NOMO-1 treated with dmso at 0.1 percent for 144 hours (cell line): ENCODE data around the gene SMIM44.
"Not testable (repeated sequence)": the region's sequence is repeated elsewhere in the genome, so short reads cannot be mapped to it uniquely, and the experiment has no call there.

Source experiments
- DNase-seq: peaks from one replicate; lab custom pipeline; 2025; ENCODE audit not compliant: unreplicated experiment; lab: John Stamatoyannopoulos, UW

The SMIM44 gene

DNA sequence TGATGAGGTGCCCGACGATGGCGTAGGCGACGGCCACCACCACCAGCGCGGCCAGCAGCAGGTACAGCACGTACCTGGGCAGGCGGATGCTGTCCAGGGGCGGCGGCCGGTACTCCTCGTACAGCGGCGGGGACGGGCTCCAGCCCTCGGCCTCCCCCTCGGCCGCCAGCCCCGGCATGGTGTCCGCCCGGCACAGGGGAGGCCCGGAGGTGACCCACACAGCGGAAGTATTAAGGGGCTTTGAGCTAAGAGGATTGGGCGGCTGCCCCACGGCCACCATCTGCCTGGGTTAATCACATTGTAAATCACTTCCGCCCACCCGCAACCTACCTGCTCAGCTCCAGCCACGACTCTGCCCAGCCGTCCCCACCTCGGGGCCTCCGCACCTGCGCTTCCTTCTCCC is at the start of gene SMIM44:
Gene SMIM44, minus strand, starts transcription at position 216 of the 403 bp plus-strand sequence. Its CDS starts 38 bp downstream, at position 178.
- DNase-seq: no peak

DNA sequence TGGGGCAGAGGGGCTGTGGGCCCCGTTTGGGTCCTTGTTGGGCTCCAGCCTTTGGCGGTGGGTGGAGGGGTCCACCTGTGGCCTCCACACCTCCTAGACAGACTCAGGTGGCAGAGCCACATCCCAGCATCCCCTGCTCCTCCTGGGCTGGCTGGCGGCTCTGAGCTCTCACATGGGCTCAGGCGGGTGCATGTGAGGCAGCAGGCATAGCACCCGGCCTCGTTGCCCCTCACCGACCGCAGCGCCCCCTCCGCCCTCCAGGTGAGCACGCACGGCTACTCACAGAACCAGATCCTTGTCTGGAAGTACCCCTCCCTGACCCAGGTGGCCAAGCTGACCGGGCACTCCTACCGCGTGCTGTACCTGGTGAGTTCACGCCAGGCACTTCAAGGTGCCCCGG is 49.8 kb upstream of the SMIM44 start:
- DNase-seq: no peak

DNA sequence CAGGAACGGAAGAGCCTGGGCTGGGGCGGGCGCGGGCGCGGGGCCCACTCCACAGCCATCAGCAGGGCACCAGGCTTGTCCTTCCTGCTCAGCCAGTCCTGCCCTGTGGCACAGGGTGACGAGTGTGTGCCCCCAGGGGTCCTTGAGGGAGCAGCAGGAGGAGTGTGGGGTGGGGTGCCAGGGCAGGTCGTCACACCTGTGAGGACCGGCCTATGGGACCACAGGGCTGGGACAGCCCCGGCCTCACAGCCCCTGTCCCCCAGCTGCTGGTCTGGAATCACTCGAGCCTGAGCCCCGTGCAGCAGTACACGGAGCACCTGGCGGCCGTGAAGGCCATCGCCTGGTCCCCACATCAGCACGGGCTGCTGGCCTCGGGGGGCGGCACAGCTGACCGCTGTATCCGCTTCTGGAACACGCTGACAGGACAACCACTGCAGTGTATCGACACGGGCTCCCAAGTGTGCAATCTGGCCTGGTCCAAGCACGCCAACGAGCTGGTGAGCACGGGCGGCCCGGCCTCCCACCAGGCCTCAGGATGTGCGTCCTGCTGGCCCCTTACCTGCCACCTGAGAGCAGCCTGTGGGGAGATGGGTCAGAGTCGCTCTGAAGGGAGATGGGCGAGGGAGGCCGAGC is 49.0 kb upstream of the SMIM44 start:
- DNase-seq: no peak

DNA sequence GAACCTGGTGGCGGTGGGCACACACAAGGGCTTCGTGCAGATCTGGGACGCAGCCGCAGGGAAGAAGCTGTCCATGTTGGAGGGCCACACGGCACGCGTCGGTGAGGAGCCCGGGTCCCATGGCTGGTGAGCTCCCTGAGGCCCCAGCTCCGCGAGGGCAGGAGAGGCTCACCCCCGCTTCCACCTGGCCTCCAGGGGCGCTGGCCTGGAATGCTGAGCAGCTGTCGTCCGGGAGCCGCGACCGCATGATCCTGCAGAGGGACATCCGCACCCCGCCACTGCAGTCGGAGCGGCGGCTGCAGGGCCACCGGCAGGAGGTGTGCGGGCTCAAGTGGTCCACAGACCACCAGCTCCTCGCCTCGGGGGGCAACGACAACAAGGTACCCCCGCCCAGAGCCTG is 48.5 kb upstream of the SMIM44 start:
- DNase-seq: no peak

DNA sequence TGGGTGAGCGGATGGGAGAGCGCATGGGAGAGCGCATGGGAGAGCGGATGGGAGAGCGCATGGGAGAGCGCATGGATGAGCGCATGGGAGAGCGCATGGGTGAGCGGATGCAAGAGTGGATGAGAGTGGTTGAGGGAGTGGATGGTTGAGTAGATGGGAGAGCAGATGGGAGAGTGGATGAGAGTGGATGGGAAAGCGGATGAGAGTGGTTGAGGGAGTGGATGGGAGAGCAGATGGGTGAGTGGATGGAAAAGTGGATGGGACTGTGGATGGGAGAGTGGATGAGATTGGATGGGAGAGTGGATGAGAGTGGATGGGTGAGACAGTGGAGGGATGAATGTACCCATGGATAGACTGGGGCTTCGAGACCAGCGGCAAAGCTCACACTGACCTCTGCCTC is 47.1 kb upstream of the SMIM44 start:
- no peak for DNase-seq

DNA sequence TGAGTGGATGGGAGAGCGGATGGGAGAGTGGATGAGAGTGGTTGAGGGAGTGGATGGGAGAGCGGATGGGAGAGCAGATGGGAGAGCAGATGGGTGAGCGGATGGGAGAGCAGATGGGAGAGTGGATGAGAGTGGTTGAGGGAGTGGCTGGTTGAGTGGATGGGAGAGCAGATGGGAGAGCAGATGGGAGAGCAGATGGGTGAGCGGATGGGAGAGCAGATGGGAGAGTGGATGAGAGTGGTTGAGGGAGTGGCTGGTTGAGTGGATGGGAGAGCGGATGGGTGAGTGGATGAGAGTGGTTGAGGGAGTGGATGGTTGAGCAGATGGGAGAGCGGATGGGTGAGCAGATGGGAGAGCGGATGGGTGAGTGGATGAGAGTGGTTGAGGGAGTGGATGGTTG is 46.1 kb upstream of the SMIM44 start:
- DNase-seq: not testable (repeated sequence)

DNA sequence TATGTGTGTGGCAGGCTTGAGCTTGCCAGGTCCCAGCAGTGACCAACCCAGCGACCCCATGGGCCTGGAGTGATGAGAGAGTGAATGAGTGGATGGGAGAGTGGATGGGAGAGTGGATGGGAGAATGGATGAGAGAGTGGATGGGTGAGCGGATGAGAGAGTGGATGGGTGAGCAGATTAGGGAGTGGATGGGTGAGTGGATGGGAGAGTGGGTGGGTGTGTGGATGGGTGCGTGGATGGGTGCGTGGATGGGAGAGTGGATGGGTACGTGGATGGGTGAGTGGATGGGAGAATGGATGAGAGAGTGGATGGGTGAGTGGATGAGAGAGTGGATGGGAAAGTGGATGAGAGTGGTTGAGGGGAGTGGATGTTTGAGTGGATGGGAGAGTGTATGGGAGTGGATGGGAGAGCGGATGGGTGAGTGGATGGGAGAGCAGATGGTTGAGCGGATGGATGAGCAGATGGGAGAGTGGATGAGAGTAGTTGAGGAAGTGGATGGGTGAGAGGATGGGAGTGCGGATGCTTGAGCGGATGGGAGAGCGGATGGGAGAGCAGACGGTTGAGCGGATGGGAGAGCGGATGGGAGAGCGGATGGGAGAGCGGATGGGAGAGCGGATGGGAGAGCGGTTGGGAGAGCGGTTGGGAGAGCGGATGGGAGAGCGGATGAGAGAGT is 45.4 kb upstream of the SMIM44 start:
- DNase-seq: no peak

DNA sequence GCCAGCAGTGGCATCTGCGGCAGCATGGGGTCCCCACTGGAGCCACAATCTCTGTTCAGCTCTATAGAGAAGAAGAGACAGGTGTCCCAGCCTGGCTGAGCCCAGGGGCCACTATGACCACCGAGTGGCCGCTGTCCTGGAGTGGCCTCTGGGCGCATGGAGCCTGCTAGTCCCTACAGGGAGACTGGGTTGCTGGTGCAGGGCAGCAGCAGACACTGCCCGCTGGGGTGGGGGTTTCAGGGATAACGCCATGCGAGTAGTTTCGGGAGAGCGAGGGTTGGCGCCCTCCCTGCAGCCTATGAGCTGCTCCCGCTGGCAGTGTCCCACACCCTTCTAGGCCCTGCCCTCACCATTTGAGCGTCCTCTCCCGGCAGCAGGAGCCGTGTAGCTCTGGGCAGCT is 44.8 kb upstream of the SMIM44 start:
- DNase-seq: no peak

DNA sequence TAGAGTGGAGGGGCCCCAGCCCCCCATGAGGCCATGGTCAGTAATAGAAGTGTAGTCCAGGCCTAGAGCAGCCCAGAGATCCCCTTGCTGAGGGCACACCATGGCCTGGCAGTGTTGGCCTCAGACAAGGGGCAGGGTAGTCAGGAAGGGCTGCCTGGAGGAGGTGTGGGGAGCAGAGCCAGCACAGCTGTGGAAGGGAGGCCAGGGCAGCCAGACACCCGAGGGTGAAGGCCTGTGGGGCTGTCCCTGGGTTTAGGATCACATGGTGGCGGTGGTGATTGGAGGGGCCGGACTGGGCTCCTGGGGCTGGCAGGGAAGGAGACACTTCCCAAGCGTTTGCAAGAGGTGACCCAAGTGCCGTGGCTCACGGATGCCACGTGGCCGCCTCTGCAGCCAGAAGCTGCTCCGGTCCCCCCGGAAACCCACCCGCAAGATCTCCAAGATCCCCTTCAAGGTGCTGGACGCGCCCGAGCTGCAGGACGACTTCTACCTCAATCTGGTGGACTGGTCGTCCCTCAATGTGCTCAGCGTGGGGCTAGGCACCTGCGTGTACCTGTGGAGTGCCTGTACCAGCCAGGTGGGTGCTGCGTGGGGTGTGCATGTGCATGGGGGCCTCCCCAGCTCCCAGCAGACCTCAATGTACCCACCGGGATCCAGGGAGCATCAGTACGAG is 44.1 kb upstream of the SMIM44 start:
- DNase-seq: no peak

DNA sequence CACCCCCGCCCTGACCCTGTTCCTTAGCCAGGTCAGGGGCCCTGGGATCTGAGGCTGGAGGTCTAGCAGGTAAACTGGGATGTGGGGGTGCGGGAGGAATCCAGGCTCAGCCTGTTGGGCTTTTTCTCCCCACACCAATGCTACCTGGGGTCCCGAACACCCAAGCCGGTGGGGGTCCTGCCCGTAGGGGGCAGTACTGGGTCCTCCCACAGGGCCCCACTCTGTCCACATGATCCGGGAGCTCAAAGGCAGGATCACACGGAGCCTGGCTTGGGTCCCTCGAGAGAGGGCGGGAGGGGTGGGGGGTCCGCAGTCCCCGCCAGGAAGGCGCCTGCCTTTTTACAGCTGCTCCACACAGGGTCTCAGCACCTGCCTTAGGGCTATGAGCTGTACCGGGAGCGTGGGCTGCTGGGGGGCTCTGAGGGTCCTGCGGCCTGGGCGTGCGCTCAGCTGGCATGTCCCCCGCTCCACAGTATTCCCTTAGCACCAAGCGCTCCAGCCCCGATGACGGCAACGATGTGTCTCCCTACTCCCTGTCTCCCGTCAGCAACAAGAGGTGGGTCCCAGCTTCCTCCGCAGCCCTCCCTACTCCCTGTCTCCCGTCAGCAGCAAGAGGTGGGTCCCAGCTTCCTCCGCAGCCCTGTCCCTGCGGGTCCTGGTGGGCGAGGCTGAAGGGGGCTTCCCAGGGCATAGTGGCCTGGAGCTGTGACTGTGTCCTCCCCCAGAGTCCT is 43.4 kb upstream of the SMIM44 start:
- DNase-seq: no peak

DNA sequence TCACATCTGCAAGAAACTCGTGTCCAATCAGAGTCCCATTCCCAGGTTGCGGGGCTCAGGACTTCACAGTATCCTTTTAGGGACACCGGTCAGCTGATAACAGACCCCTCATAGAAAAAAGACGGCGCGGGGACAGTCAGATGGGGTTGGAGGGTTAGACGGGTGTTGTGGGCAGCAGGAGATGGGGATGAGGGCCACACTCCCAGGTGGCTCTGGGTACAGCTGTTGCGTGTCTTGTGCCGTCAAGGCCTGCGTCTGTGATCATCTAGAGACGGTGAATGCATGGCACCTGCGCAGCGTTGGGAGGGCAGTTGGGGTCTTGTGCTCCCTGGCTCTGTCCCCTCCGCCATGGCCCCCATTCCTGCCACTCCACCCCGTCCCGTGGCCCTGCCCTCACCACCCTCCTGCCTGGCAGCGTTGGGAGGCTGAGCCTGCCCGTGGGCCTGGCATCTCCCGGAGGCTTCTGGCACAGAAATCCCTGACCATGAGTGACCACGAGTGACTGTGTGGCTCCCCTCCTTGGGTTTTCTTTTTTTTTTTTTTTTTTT is 41.7 kb upstream of the SMIM44 start:
- DNase-seq: no peak

DNA sequence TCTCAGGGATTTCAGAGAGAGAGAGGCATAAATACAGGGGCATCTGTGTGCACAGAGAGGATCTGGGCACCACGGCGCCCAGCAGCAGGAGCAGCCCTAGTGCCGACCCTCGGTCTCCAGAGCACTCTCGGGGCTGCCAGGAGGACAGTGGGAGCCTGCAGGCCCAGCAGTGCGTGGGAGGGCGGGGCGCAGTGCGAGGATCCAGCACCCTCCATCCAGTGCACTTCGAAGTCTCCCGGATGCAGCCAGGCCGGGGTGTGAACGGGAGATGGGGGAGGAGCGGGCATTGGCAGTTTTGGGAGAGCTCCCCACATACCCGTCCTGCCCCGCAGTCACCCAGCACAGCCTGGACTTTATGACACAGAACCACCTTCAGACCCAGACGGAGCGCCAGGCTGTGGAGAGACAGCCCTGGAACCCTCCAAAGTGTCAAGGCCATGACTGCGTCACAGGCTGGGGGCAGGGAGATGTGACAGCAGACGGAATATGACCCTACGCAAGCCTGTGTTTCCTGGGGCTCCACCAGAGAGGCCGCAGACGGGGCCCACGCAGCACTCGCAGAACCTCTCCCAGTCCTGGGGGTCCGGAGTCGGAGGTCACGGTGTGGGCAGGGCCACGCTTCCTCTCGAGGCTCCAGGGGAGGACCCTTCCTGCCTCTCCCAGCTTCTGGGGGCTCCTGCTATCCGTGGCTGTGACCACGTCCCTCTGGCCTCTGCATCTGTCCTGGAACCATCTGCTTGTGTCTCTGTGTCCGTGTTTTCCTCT is 41.0 kb upstream of the SMIM44 start:
- no peak for DNase-seq

DNA sequence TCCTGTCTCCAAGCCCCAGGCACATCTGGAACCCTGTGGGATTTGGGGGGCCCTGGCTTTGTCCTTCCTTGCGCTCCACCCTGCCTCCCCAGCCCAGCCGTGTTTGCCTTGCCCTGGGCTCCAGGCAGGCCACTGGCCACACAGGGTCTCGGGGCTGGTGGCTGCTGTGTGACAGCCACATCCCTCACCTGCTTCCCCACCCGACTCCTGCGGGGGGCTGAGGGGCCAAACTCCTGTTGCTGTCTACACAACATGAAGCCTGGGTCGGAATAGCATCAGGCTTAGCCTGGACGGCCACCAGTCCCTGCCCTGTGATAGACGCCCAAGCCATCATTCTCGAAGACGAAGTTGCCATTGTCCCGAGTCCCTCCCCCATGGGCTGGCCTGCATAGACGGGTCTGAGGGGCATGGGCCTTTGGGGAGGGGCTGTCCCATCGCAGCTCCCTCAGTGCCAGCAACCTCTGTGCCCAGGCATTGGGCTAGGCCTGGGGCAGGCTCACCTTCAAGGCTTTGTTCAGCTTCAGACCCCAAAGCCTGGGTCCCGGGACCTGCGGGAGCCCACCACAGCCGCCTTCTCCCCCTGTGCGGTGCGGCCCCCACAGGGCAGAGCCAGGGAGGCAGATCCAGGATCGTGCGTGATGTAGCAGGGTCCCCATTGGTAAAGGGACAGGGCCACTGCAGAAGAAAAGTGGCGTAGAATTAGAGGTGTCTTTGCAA is 40.3 kb upstream of the SMIM44 start:
- no peak for DNase-seq

DNA sequence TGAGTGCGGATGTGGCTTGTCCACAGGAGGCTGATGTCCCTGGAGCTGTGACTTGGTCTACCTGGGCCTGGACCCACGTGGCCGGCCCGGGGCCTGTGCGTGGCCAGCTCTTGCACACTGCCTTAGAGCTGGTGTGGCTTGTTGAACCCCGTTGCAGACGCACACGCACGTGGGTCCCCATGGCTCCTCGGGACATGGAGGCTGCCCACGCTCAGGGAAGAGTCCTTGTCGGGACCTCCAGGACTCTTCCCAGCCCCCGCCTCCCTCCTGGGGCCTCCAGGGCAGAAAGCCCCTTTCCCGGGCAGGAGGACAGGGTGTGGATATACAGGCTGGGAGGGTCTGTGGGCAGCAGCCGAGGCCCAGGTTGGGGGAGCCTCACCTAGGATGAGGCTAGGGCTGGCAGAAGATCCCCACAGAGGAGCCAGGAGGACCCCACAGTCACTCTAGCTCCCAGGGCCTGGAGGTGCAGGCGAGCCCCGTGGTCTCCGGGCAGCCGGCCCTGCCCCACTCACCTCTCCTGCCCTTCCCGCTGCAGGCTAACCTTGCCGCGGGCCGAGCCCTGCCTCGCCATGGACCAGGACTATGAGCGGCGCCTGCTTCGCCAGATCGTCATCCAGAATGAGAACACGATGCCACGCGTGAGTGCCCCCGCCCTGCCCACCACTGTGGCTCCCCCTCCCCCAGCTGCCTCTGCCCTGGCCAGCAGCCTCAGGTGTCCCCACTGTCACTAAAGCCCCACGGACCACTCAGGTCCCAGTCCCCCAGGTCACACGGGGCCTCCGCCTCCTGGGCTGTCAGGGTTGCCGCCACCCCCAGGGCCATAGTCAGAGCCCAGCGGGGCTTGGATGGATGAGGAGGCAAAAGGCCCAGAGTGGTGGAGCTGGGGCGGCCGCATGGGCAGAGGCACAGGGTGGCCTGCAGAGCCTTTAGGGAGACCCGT is 39.5 kb upstream of the SMIM44 start:
- DNase-seq: no peak

DNA sequence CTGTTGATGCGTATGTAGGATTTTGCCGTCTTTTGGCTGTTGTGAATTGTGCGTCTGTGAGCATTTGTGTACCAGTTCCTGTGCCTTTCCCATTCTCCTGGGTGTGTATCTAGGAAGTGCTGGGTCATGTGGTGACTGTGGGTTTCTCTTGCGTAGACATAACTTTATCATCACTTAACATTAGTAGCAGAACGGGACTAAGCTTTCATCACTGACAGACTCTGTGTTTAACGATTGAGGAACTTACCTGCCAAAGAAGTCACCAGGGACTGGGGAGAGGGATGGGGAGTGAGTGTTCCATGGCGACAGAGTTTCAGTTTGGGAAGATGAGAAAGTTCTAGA is 37.8 kb upstream of the SMIM44 start:
- DNase-seq: no peak

DNA sequence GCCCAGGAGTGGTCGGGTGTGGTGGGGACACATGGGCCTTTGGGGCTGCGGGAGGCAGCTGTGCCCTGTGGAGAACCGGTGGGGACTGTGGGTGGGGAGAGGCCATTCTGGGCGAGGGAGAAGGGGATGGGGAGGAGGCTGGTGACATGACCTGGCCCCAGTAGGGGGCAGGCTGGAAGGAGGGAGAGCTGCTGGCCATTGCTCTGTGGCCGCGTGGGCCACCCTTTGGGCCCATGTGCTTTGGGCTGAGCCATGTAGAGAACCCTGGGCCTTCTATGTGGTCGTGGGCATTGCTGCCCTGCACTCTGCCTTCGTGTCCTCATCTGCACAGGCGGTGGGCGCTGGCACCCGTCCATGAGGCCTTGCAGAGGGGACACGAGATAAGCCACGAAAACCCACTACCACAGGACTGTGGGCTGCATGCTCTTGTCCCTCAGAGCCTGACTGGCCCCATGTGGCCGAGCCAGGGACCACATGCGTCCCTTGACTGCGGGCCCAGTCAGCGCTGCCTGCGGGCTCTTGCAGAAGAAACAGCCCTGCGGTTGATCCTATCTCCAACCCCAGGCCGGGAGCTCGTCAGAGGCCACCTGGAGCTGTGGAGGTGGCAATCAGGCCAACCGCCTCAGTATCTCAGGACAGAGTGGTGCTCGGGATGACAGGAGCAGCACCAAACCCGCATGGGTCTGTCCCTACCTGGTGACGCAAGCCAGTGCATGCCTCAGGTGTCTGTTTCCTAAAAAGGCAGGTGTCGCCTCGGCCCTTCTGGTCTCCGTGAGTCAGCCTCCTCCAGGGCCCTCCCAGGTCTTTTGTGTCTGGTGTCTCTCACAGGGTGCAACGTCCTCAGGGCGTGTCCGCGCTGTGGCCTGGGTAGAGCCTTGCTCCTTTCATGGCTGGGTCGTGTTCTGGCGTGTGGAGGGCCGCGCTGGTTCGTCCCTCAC is 37.2 kb upstream of the SMIM44 start:
- DNase-seq: no peak

DNA sequence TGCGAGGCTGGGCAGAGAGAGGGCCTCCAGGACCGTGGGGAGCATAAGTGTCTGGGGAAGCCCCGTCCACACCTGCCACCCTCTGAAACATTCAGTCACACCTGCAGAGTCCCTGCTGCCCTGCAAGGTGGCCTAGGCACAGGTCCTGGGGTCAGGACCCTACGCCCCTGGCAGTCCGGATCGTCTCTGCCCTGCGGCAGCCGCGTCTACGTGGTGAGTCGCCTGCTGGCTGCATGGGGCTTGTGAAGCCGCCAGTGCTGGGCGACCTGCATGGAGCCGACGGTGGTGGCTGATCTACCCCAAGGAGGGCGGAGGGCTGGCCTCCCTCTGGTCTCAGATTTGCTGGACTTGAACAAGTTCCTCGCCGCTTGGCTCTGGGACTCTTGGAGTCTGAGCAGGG is 35.9 kb upstream of the SMIM44 start:
- no peak for DNase-seq

DNA sequence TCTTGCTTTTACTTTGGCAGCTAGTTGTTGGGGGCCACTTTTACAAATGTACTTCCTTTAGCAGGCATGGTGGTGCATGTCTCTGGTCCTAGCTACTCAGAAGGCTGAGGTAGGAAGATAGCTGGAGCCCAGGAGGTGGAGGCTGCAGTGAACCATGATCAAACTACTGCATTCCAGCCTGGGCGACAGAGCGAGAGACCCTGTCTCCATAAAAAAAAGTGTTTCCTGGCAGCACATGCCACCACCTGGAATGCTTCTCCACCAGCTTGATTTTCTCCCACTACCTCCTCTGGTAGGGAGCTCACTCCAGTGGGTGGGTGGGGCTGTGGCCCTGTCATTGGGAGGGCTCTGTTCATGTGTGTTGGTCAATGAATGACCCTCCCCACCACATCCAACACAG is 35.4 kb upstream of the SMIM44 start:
- DNase-seq: no peak
